Testis (tissue), 3 donors: ENCODE measurements around the gene GPATCH8. TPM values are rescaled to one million over a fixed set of nuclear protein-coding genes. Genes with fewer than 3 reads are reported as not detected.

Experiments
- DNase-seq: peaks from one replicate; pipeline ENCODE4 v3.0.0-alpha.2; 2019
- H3K27ac ChIP-seq, 2 donors: fragments of 200-600 bp; sonication (generic); one replicate each; pipeline ENCODE4 v1.5.1; 2019
- H3K27me3 ChIP-seq: fragments of 200-600 bp; sonication (generic); one replicate; pipeline ENCODE4 v1.5.1; 2019
- H3K36me3 ChIP-seq: fragments of 200-600 bp; sonication (generic); one replicate; pipeline ENCODE4 v1.5.1; 2017; ENCODE audit warnings: low read depth; ENCODE audit errors: missing control alignments
- H3K4me1 ChIP-seq: fragments of 200-600 bp; sonication (generic); one replicate; pipeline ENCODE4 v1.5.1; 2019
- H3K4me3 ChIP-seq, 2 donors: fragments of 200-600 bp; sonication (generic); one replicate each; pipeline ENCODE4 v1.5.1; 2017 to 2019
- H3K9me3 ChIP-seq: fragments of 200-600 bp; sonication (generic); one replicate; pipeline ENCODE4 v1.5.1; 2017
- CTCF ChIP-seq, 3 experiments: fragments of 450-650 bp in 2 of 3; fragments of 200-600 bp in 1 of 3; sonication (generic) in 1 of 3; IDR thresholded peaks; one replicate each; pipeline ENCODE4 v1.5.1; 2016 to 2019; ENCODE audit warnings: antibody characterized with exemption in 3 of 3, mild to moderate bottlenecking in 2 of 3, moderate library complexity in 1 of 3
- POLR2A ChIP-seq: fragments of 450-650 bp; IDR thresholded peaks from one replicate; pipeline ENCODE4 v1.6.1; 2017; ENCODE audit warnings: antibody characterized with exemption, mild to moderate bottlenecking, moderate library complexity
- WGBS, 2 donors: methylation state at CpG; one replicate each; pipeline ENCODE4 v1.1.5; 2018; 5-methylcytosine and 5-hydroxymethylcytosine counted together
- intact Hi-C: fragments of 100-400 bp; cut with DNase I; formaldehyde crosslinking; loops from one replicate; pipeline ENCODE4 v1.15.1; 2023; ENCODE audit warnings: low total_unique reads
- polyA plus RNA-seq: library from polyadenylated mRNA; stranded (reverse); fragments of 350-450 nt; fragmentation: Illumina TruSeq; extraction: RNeasy Lipid Tissue Mini Kit (QIAGEN cat#74804); gene quantifications from one replicate; pipeline ENCODE4 v1.2.3, GENCODE V29; 2014; ENCODE audit warnings: low read depth, low replicate concordance; ENCODE audit not compliant: insufficient read depth
- total RNA-seq, 2 donors: library from RNA; depleted of rRNA; stranded (reverse); fragments of >200 nt; gene quantifications; one replicate each; pipeline ENCODE4 v1.2.3, GENCODE V29; 2016

Gene GPATCH8
- total and polyA plus RNA-seq, 3 donors from 2014 or later = 32.8 to 70.0 (median 69.2) TPM

GRCh38 chr17:44502598-44503146, 534 bp downstream of the GPATCH8 start:
- H3K4me1 ChIP-seq = peaks cover 27% of the 10 kb centered on the region
- intact Hi-C loops = no loop called here
- H3K9me3 ChIP-seq = no peaks in the 10 kb centered on the region
- DNase-seq = peak; percentile 44
- 0% methylated on average over 25 of the region's 25 CpGs for WGBS, 2 donors
- H3K36me3 ChIP-seq = no peaks in the 10 kb centered on the region
- no peaks in the 10 kb centered on the region for H3K27me3 ChIP-seq
- H3K4me3 ChIP-seq = peak overlapping the region; percentile 62 to 93
- no peak for TF ChIP-seq POLR2A
- TF ChIP-seq CTCF (IDR thresholded peaks at IDR 0.05) = no peak
- peak overlapping the region; percentile 87 to 90 for H3K27ac ChIP-seq

- peak overlapping the region; percentile 62 to 93 for H3K4me3 ChIP-seq
- no peaks in the 10 kb centered on the region for H3K36me3 ChIP-seq
- H3K9me3 ChIP-seq = no peaks in the 10 kb centered on the region
- DNase-seq = no peak
- no peak for TF ChIP-seq POLR2A
- no peak for TF ChIP-seq CTCF (IDR thresholded peaks at IDR 0.05)
- H3K4me1 ChIP-seq = peaks cover 27% of the 10 kb centered on the region
- H3K27ac ChIP-seq = peak overlapping the region; percentile 87 to 90
- H3K27me3 ChIP-seq = no peaks in the 10 kb centered on the region
- intact Hi-C loops = no loop called here
- 6 to 8% methylated on average over 6 of the region's 6 CpGs for WGBS, 2 donors
These were observed 1.3 kb downstream of the GPATCH8 start for GRCh38 chr17:44501866-44502375.

- Histone ChIP-seq H3K4me1 (peaks cover 27% of the 10 kb centered on the region), H3K9me3 (no peaks in the 10 kb centered on the region), H3K36me3 (no peaks in the 10 kb centered on the region), H3K27me3 (no peaks in the 10 kb centered on the region), H3K4me3 (no peak overlapping the region), H3K27ac (no peak overlapping the region)
- TF ChIP-seq POLR2A (no peak), CTCF (IDR thresholded peaks at IDR 0.05) (no peak)
- WGBS, 2 donors = 4 to 19% methylated on average over 1 of the region's 1 CpG
- DNase-seq = no peak
- intact Hi-C loops = no loop called here
These were observed 3.5 kb downstream of the GPATCH8 start for GRCh38 chr17:44499722-44500121.

GRCh38 chr17:44496815-44497214, 6.4 kb downstream of the GPATCH8 start:
- Histone ChIP-seq H3K9me3 (no peaks in the 10 kb centered on the region), H3K27me3 (no peaks in the 10 kb centered on the region), H3K27ac (no peak overlapping the region), H3K36me3 (no peaks in the 10 kb centered on the region), H3K4me1 (peaks cover 16% of the 10 kb centered on the region), H3K4me3 (no peak overlapping the region)
- WGBS, 2 donors = 82 to 86% methylated on average over 2 of the region's 2 CpGs
- TF ChIP-seq CTCF (IDR thresholded peaks at IDR 0.05) (no peak), POLR2A (no peak)
- intact Hi-C loops = no loop called here
- no peak for DNase-seq

- Histone ChIP-seq H3K36me3 (no peaks in the 10 kb centered on the region), H3K4me3 (no peak overlapping the region), H3K9me3 (no peaks in the 10 kb centered on the region), H3K27ac (no peak overlapping the region), H3K27me3 (no peaks in the 10 kb centered on the region), H3K4me1 (no peaks in the 10 kb centered on the region)
- intact Hi-C loops = no loop called here
- no peak for DNase-seq
- 79 to 86% methylated on average over 5 of the region's 5 CpGs for WGBS, 2 donors
- TF ChIP-seq POLR2A (no peak), CTCF (IDR thresholded peaks at IDR 0.05) (no peak)
These were observed 9.9 kb downstream of the GPATCH8 start for GRCh38 chr17:44493339-44493738.
